HEK293 (cell line): ENCODE results near the gene BTBD8.
A peak's percentile ranks its signal among the peaks of the same experiment; 100 is the strongest.

Experiments used
- CTCF ChIA-PET: fragments of 350-600 bp; formaldehyde crosslinking; extraction: SDS; loops from one replicate; lab custom pipeline; 2021; ENCODE audit warnings: antibody characterized with exemption; lab: Yijun Ruan, JAX
- POLR2A ChIA-PET: fragments of 300-600 bp; formaldehyde crosslinking; extraction: SDS; loops from one replicate; lab custom pipeline; 2020; ENCODE audit warnings: antibody characterized with exemption, inconsistent platforms; lab: Yijun Ruan, JAX
- H3K27ac ChIP-seq: fragments of 200-500 bp; sonication (Bioruptor generic); 2 replicates; pipeline ENCODE4 v1.5.1; 2014; ENCODE audit warnings: low read depth, low read length, control low read depth, inconsistent platforms; ENCODE audit errors: extremely low read depth
- H3K36me3 ChIP-seq, 2 experiments: fragments of 200-500 bp in 1 of 2; sonication (Bioruptor generic) in 1 of 2; 1 replicate in 1 of 2; 2 replicates in 1 of 2; pipeline ENCODE4 v1.5.1; 2014 to 2017; ENCODE audit warnings: inconsistent platforms in 2 of 2, low read length in 2 of 2; ENCODE audit not compliant: control insufficient read depth in 2 of 2, insufficient read depth in 1 of 2
- H3K4me1 ChIP-seq: fragments of 200-500 bp; sonication (Bioruptor generic); 2 replicates; pipeline ENCODE4 v1.5.1; 2014; ENCODE audit warnings: mild to moderate bottlenecking, low read length, inconsistent platforms; ENCODE audit not compliant: control insufficient read depth, insufficient read depth
- H3K4me3 ChIP-seq: 2 replicates; pipeline ENCODE4 v1.5.1; 2011; ENCODE audit warnings: low read depth, mild to moderate bottlenecking, control low read depth, low read length, moderate library complexity
- H3K9me3 ChIP-seq: fragments of 200-500 bp; sonication (Bioruptor generic); 2 replicates; pipeline ENCODE4 v1.5.1; 2014; ENCODE audit warnings: low read depth, low read length, inconsistent platforms; ENCODE audit not compliant: control insufficient read depth, insufficient read depth
- GLIS2 ChIP-seq: fragments of 450-650 bp; formaldehyde crosslinking; IDR thresholded peaks from 2 replicates; pipeline ENCODE4 v1.5.1; 2016; ENCODE audit warnings: missing biosample characterization, missing genetic modification characterization
- KLF1 ChIP-seq: fragments of 450-650 bp; formaldehyde crosslinking; IDR thresholded peaks from 2 replicates; pipeline ENCODE4 v1.5.1; 2016; ENCODE audit warnings: missing biosample characterization, missing genetic modification characterization
- PRDM10 ChIP-seq: fragments of 450-650 bp; formaldehyde crosslinking; IDR thresholded peaks from 2 replicates; pipeline ENCODE4 v1.5.1; 2016; ENCODE audit warnings: missing biosample characterization, missing genetic modification characterization
- REPIN1 ChIP-seq: fragments of 450-650 bp; formaldehyde crosslinking; IDR thresholded peaks from 2 replicates; pipeline ENCODE4 v1.5.1; 2017; ENCODE audit warnings: missing biosample characterization, missing genetic modification characterization, low read depth
- SETDB1 ChIP-seq: IDR thresholded peaks from one replicate; pipeline ENCODE4 v1.6.1; 2017; ENCODE audit warnings: mild to moderate bottlenecking, low read length, moderate library complexity, mixed read lengths; ENCODE audit not compliant: insufficient read length
- ZBTB20 ChIP-seq: fragments of 450-650 bp; formaldehyde crosslinking; IDR thresholded peaks from 2 replicates; pipeline ENCODE4 v1.5.1; 2016; ENCODE audit warnings: missing biosample characterization, missing genetic modification characterization
- ZBTB8A ChIP-seq: fragments of 450-650 bp; formaldehyde crosslinking; IDR thresholded peaks from 2 replicates; pipeline ENCODE4 v1.5.1; 2016; ENCODE audit warnings: missing biosample characterization, missing genetic modification characterization
- ZFP37 ChIP-seq: fragments of 450-650 bp; formaldehyde crosslinking; IDR thresholded peaks from 2 replicates; pipeline ENCODE4 v1.5.1; 2016; ENCODE audit warnings: missing biosample characterization, missing genetic modification characterization
- ZFP41 ChIP-seq: fragments of 450-650 bp; formaldehyde crosslinking; IDR thresholded peaks from 2 replicates; pipeline ENCODE4 v1.5.1; 2016; ENCODE audit warnings: missing biosample characterization, missing genetic modification characterization, borderline replicate concordance
- ZNF132 ChIP-seq: fragments of 450-650 bp; formaldehyde crosslinking; IDR thresholded peaks from 2 replicates; pipeline ENCODE4 v1.5.1; 2017; ENCODE audit warnings: missing biosample characterization, missing genetic modification characterization, borderline replicate concordance
- ZNF146 ChIP-seq: fragments of 450-650 bp; formaldehyde crosslinking; IDR thresholded peaks from 2 replicates; pipeline ENCODE4 v1.5.1; 2016; ENCODE audit warnings: missing biosample characterization, missing genetic modification characterization
- ZNF239 ChIP-seq: fragments of 450-650 bp; formaldehyde crosslinking; IDR thresholded peaks from 2 replicates; pipeline ENCODE4 v1.5.1; 2016; ENCODE audit warnings: missing biosample characterization, missing genetic modification characterization
- ZNF292 ChIP-seq: fragments of 450-650 bp; formaldehyde crosslinking; IDR thresholded peaks from 2 replicates; pipeline ENCODE4 v1.5.1; 2016; ENCODE audit warnings: low read depth, missing biosample characterization, missing genetic modification characterization, borderline replicate concordance
- ZNF335 ChIP-seq: fragments of 450-650 bp; formaldehyde crosslinking; conservative IDR thresholded peaks from 2 replicates; pipeline ENCODE4 v1.5.1; 2016; ENCODE audit warnings: missing biosample characterization, missing genetic modification characterization
- ZNF362 ChIP-seq: fragments of 450-650 bp; formaldehyde crosslinking; IDR thresholded peaks from 2 replicates; pipeline ENCODE4 v1.5.1; 2016; ENCODE audit warnings: missing biosample characterization, missing genetic modification characterization
- ZNF398 ChIP-seq: fragments of 450-650 bp; formaldehyde crosslinking; IDR thresholded peaks from 2 replicates; pipeline ENCODE4 v1.5.1; 2017; ENCODE audit warnings: missing biosample characterization, missing genetic modification characterization
- ZNF501 ChIP-seq: fragments of 450-650 bp; formaldehyde crosslinking; IDR thresholded peaks from 2 replicates; pipeline ENCODE4 v1.5.1; 2016; ENCODE audit warnings: missing biosample characterization, missing genetic modification characterization
- ZNF610 ChIP-seq: fragments of 450-650 bp; formaldehyde crosslinking; IDR thresholded peaks from 2 replicates; pipeline ENCODE4 v1.5.1; 2016; ENCODE audit warnings: missing biosample characterization, missing genetic modification characterization, borderline replicate concordance
- ZNF660 ChIP-seq: fragments of 450-650 bp; IDR thresholded peaks from 2 replicates; pipeline ENCODE4 v1.5.1; 2018; ENCODE audit warnings: missing biosample characterization, mild to moderate bottlenecking, missing genetic modification characterization
- ZNF76 ChIP-seq: fragments of 450-650 bp; formaldehyde crosslinking; IDR thresholded peaks from 2 replicates; pipeline ENCODE4; 2016; ENCODE audit warnings: low read depth, missing biosample characterization, missing genetic modification characterization, borderline replicate concordance
- ZSCAN30 ChIP-seq: fragments of 450-650 bp; IDR thresholded peaks from 2 replicates; pipeline ENCODE4 v1.5.1; 2018; ENCODE audit warnings: missing biosample characterization, mild to moderate bottlenecking, missing genetic modification characterization, moderate library complexity
- TF ChIP-seq, protein P1 (sequence below): fragments of 450-650 bp; formaldehyde crosslinking; IDR thresholded peaks from 2 replicates; pipeline ENCODE4 v1.5.1; 2016; ENCODE audit warnings: missing biosample characterization, missing genetic modification characterization, borderline replicate concordance

BTBD8 gene

GRCh38 chr1:92080128-92080985 is at the start of gene BTBD8 (continued):
- peak; percentile 73 for TF ChIP-seq KLF1 (tag by site-specific recombination)
- TF ChIP-seq ZNF610, result no peak
- TF ChIP-seq ZBTB8A (tag by site-specific recombination), result peak; percentile 57
- peak; percentile 85; the same call in 1 of the 2 replicates for TF ChIP-seq ZNF501
- peak; percentile 98 for TF ChIP-seq PRDM10 (tag by site-specific recombination)
- no peak for TF ChIP-seq REPIN1 (tag by site-specific recombination)
- TF ChIP-seq ZNF398 (tag by site-specific recombination), result no peak
- TF ChIP-seq ZNF362, result no peak
- TF ChIP-seq ZNF239 (tag by site-specific recombination), result no peak
- peak; percentile 88 for TF ChIP-seq ZNF335
- TF ChIP-seq, all 188 proteins: peak for 50

DNA sequence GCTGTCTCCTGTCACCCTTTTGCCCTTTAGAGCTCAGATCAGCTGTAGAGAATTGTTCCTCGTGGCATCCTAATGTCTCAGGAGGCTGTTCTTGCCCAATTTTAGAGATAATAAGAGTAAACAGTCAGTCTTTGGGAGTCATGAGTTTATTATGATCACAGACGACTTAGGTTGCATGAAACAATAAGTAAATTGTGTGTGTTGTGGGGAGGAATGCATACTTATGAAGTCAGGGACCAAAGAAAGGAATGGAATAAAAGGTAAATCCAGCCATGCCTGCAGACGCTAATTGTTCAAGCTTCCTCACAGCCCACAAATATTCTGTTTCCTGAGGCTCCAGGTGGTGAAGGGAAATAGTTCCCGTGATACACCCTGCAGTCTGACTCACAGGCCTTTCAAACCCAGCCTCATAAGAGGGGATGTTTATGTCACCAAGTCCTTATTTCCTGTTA is 49.5 kb upstream of the BTBD8 start:
- Histone ChIP-seq H3K27ac (peak overlapping the region; percentile 90), H3K4me1 (peaks cover 10% of the 10 kb centered on the region), H3K4me3 (peak overlapping the region; percentile 68), H3K36me3 (no peaks in the 10 kb centered on the region; a peak in 1 of 3 replicates), H3K9me3 (no peaks in the 10 kb centered on the region)
- ChIA-PET POLR2A (interaction anchor here (0.6 to 0.7 kb wide), 5 partner anchors 50 to 1066 kb away, joined by 3 to 4 read pairs (median 3); partner anchors contain the start of gene BTBD8), CTCF (interaction anchor here (0.6 to 1.5 kb wide), 7 partner anchors 15 to 1309 kb away, joined by 3 to 7 read pairs (median 3); partner anchors contain the start of gene TGFBR3)
- TF ChIP-seq ZNF292 (no peak), ZNF132 (tag by site-specific recombination) (no peak), ZNF76 (tag by site-specific recombination) (peak; percentile 91), ZNF146 (tag by site-specific recombination) (no peak), ZFP37 (no peak), ZFP41 (tag by site-specific recombination) (no peak), ZNF660 (tag by site-specific recombination) (0 out of 2 replicates have a peak, but pooled peaks have one; percentile 48), GLIS2 (tag by site-specific recombination) (no peak), ZNF398 (tag by site-specific recombination) (no peak), ZSCAN30 (tag by site-specific recombination) (no peak; the same call in 1 of the 2 replicates), ZBTB20 (tag by site-specific recombination) (0 out of 2 replicates have a peak, but pooled peaks have one; percentile 9), SETDB1 (peak; percentile 42)
- TF ChIP-seq, protein P1, sequence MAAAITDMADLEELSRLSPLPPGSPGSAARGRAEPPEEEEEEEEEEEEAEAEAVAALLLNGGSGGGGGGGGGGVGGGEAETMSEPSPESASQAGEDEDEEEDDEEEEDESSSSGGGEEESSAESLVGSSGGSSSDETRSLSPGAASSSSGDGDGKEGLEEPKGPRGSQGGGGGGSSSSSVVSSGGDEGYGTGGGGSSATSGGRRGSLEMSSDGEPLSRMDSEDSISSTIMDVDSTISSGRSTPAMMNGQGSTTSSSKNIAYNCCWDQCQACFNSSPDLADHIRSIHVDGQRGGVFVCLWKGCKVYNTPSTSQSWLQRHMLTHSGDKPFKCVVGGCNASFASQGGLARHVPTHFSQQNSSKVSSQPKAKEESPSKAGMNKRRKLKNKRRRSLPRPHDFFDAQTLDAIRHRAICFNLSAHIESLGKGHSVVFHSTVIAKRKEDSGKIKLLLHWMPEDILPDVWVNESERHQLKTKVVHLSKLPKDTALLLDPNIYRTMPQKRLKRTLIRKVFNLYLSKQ (tag by site-specific recombination), result no peak
